HCT116 (cell line): Measurements from ENCODE around the gene SIX4.

Experiments used
- CBX3 ChIP-seq: IDR thresholded peaks from 2 replicates; pipeline ENCODE4 v1.6.1; 2012; ENCODE audit warnings: low read depth
- CEBPB ChIP-seq: IDR thresholded peaks from 2 replicates; pipeline ENCODE4 v1.6.1; 2012; ENCODE audit warnings: low read depth
- CTCF ChIP-seq, 3 experiments: fragments of 200-600 bp in 1 of 3; sonication (generic) in 1 of 3; IDR thresholded peaks in 2 of 3; conservative IDR thresholded peaks in 1 of 3; 2 replicates each; pipeline ENCODE4 v1.5.1; 2012 to 2017; ENCODE audit warnings: low read depth in 2 of 3, low read length in 2 of 3, antibody characterized with exemption in 1 of 3, borderline replicate concordance in 1 of 3, control low read depth in 1 of 3, mild to moderate bottlenecking in 1 of 3, mixed read lengths in 1 of 3, mixed run types in 1 of 3, moderate library complexity in 1 of 3; ENCODE audit not compliant: insufficient read depth in 1 of 3
- EGR1 ChIP-seq: IDR thresholded peaks from 2 replicates; pipeline ENCODE4 v1.6.1; 2012; ENCODE audit warnings: low read depth
- EZH2 ChIP-seq: fragments of 200-600 bp; sonication (generic); IDR thresholded peaks from 2 replicates; pipeline ENCODE4 v1.6.1; 2017; ENCODE audit warnings: antibody characterized with exemption, mixed run types
- EZH2phosphoT487 ChIP-seq: fragments of 200-600 bp; IDR thresholded peaks from 2 replicates; pipeline ENCODE4 v1.6.1; 2018; ENCODE audit warnings: antibody characterized with exemption, borderline replicate concordance
- JUND ChIP-seq: IDR thresholded peaks from 2 replicates; pipeline ENCODE4 v1.6.1; 2012
- POLR2AphosphoS5 ChIP-seq: IDR thresholded peaks from 2 replicates; pipeline ENCODE4 v1.6.1; 2011; ENCODE audit warnings: mild to moderate bottlenecking, low read depth, low read length, moderate library complexity
- YY1 ChIP-seq: IDR thresholded peaks from 2 replicates; pipeline ENCODE4 v1.6.1; 2011; ENCODE audit warnings: low read length, low read depth, moderate library complexity, mild to moderate bottlenecking; ENCODE audit not compliant: insufficient replicate concordance; ENCODE audit errors: extremely low read depth
- ZNF274 ChIP-seq: fragments of 200-500 bp; sonication (Bioruptor generic); IDR thresholded peaks from 2 replicates; pipeline ENCODE4 v1.6.1; 2014; ENCODE audit warnings: mild to moderate bottlenecking, low read depth, low read length, inconsistent platforms
- TF ChIP-seq, protein P1 (sequence below): IDR thresholded peaks from 2 replicates; pipeline ENCODE4 v1.6.1; 2012

- no peak for TF ChIP-seq CTCF (IDR thresholded peaks at IDR 0.05 in 2 of 3, conservative IDR thresholded peaks at IDR 0.05 in 1 of 3; ENCODE audit: borderline replicate concordance in 1 of 3, insufficient read depth in 1 of 3, low read depth in 2 of 3, low read length in 2 of 3)
- TF ChIP-seq, protein P1, sequence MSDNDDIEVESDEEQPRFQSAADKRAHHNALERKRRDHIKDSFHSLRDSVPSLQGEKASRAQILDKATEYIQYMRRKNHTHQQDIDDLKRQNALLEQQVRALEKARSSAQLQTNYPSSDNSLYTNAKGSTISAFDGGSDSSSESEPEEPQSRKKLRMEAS = no peak
- TF ChIP-seq CBX3 = no peak
- TF ChIP-seq EGR1 = no peak
- no peak for TF ChIP-seq JUND
- TF ChIP-seq ZNF274 = no peak
- no peak for TF ChIP-seq EZH2
- TF ChIP-seq EZH2phosphoT487 = no peak
- TF ChIP-seq YY1 = no peak
- no peak for TF ChIP-seq POLR2AphosphoS5
- TF ChIP-seq CEBPB = no peak
These were observed 34.7 kb upstream of the SIX4 start for GRCh38 chr14:60758885-60759284.
